ENCODE measurements around the gene OPN4. TPM values are rescaled to one million over a fixed set of nuclear protein-coding genes. Genes with fewer than 3 reads are reported as not detected.

Gene OPN4
- total RNA-seq, 4 donors from 2014 or later, result 0.59 TPM; not detected in 3

- H3K27ac ChIP-seq, result no peak overlapping the region
- 31 to 36% methylated on average over 8 of the region's 8 CpGs for WGBS, 2 donors
- H3K9me3 ChIP-seq, result no peaks in the 10 kb centered on the region
- H3K4me3 ChIP-seq, result no peak overlapping the region
- DNase-seq (ENCODE audit: low spot score in 2 of 2), result peak; percentile 29 to 54
- no peaks in the 10 kb centered on the region for H3K36me3 ChIP-seq
- H3K4me1 ChIP-seq, result peaks cover 0 to 44% (median 0%) of the 10 kb centered on the region in 4 donors
- no peaks in the 10 kb centered on the region for H3K27me3 ChIP-seq
- no peak for TF ChIP-seq EP300 (IDR thresholded peaks at IDR 0.05)
- TF ChIP-seq, protein P1, sequence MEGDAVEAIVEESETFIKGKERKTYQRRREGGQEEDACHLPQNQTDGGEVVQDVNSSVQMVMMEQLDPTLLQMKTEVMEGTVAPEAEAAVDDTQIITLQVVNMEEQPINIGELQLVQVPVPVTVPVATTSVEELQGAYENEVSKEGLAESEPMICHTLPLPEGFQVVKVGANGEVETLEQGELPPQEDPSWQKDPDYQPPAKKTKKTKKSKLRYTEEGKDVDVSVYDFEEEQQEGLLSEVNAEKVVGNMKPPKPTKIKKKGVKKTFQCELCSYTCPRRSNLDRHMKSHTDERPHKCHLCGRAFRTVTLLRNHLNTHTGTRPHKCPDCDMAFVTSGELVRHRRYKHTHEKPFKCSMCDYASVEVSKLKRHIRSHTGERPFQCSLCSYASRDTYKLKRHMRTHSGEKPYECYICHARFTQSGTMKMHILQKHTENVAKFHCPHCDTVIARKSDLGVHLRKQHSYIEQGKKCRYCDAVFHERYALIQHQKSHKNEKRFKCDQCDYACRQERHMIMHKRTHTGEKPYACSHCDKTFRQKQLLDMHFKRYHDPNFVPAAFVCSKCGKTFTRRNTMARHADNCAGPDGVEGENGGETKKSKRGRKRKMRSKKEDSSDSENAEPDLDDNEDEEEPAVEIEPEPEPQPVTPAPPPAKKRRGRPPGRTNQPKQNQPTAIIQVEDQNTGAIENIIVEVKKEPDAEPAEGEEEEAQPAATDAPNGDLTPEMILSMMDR (IDR thresholded peaks at IDR 0.05), result peak; percentile 73 to 89 (median 86)
Observed at GRCh38 chr10:86688398-86688921, 34.1 kb downstream of the OPN4 start.

GRCh38 chr10:86689146-86689545, 34.8 kb downstream of the OPN4 start:
- WGBS, 2 donors, result 84 to 91% methylated on average over 11 to 13 of the region's 13 CpGs
- no peak for TF ChIP-seq POLR2A (IDR thresholded peaks at IDR 0.05)
- TF ChIP-seq, protein P1 (IDR thresholded peaks at IDR 0.05), result no peak
- TF ChIP-seq EP300 (IDR thresholded peaks at IDR 0.05), result no peak
- H3K27me3 ChIP-seq, result no peaks in the 10 kb centered on the region
- no peak overlapping the region for H3K4me3 ChIP-seq
- no peaks in the 10 kb centered on the region for H3K36me3 ChIP-seq
- no peaks in the 10 kb centered on the region for H3K9me3 ChIP-seq
- H3K4me1 ChIP-seq, result peaks cover 0 to 44% (median 0%) of the 10 kb centered on the region in 4 donors
- no peak for DNase-seq (ENCODE audit: low spot score in 2 of 2)
- H3K27ac ChIP-seq, result no peak overlapping the region

- H3K36me3 ChIP-seq, result no peaks in the 10 kb centered on the region
- no peaks in the 10 kb centered on the region for H3K27me3 ChIP-seq
- 86 to 93% methylated on average over 5 of the region's 5 CpGs for WGBS, 2 donors
- no peak for DNase-seq (ENCODE audit: low spot score in 2 of 2)
- no peak overlapping the region for H3K27ac ChIP-seq
- no peak overlapping the region for H3K4me3 ChIP-seq
- H3K9me3 ChIP-seq, result no peaks in the 10 kb centered on the region
- H3K4me1 ChIP-seq, result peaks cover 0 to 36% (median 0%) of the 10 kb centered on the region in 4 donors
- TF ChIP-seq POLR2A (IDR thresholded peaks at IDR 0.05) (no peak), EP300 (IDR thresholded peaks at IDR 0.05) (no peak)
- TF ChIP-seq, protein P1 (IDR thresholded peaks at IDR 0.05), result no peak
Observed at GRCh38 chr10:86690231-86690630, 35.9 kb downstream of the OPN4 start.

DNA sequence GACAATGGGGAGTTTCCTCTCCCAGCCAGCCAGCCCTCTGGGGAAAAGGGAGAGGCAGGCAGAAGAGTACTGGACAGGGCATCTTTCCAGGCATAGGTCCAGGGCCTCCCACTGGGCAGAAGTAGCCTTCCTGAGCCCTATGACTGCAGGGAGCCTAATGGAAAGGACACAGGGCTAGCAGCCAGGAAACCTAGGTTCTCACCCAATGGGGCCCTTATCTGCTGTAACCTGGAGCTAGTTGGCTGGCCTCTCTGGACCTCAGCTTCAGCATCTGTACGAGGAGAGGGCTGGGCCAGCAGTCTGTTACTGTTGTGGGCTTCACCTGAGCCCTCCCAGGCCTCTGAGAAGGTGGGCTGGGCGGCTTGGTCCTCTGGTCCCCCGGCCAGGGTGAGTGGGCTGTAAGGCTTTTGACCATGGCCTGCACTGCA, 36.3 kb downstream of the OPN4 start:
- WGBS, 2 donors, result 61% methylated on average over 3 of the region's 3 CpGs; no CpG with 5 or more reads in 1 of the 2 donors
- no peak overlapping the region for H3K27ac ChIP-seq
- TF ChIP-seq POLR2A (IDR thresholded peaks at IDR 0.05) (no peak), EP300 (IDR thresholded peaks at IDR 0.05) (no peak)
- TF ChIP-seq, protein P1 (IDR thresholded peaks at IDR 0.05), result no peak

DNA sequence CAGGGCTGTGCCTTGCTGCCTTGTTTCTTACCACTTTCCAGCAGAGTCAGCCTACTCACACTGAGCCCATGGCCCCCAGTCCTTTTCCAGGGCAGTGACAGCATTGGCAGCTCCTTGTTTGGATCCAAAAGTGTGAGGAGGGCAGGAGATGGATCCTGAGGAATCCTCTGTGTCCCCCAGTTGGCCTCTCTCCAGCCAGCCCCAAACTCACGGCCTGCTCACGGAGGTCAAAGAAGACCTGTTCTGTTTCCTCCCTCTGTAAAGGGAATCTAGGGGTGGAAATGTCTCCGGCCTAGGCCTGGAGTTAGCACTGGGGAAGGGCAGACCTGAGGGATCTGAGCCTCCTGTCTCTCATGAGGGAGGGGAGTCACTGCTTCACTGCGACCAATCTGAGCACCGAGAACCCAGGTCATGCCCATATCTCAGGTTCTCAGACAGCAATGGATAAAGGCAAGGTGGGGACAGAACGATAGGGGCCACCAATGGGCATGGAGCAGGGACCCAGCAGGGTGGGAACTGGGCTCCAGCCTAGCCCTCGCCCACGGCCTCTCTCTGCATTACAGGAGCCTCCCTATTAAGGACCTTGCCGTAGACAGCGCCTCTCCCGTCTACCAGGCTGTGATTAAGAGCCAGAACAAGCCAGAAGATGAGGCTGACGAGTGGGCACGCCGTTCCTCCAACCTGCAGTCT, 37.1 kb downstream of the OPN4 start:
- TF ChIP-seq EP300 (IDR thresholded peaks at IDR 0.05), result no peak
- no peak for TF ChIP-seq POLR2A (IDR thresholded peaks at IDR 0.05)
- TF ChIP-seq, protein P1 (IDR thresholded peaks at IDR 0.05), result no peak
- Histone ChIP-seq H3K4me1 (peaks cover 0 to 36% (median 0%) of the 10 kb centered on the region in 4 donors), H3K9me3 (no peaks in the 10 kb centered on the region), H3K27me3 (no peaks in the 10 kb centered on the region), H3K27ac (no peak overlapping the region), H3K36me3 (no peaks in the 10 kb centered on the region), H3K4me3 (no peak overlapping the region)
- 94% methylated on average over 14 of the region's 14 CpGs for WGBS, 2 donors
- no peak for DNase-seq (ENCODE audit: low spot score in 2 of 2)

More for the DNA sequence above, 36.3 kb downstream of the OPN4 start:
- Histone ChIP-seq H3K27me3 (no peaks in the 10 kb centered on the region), H3K4me1 (peaks cover 0 to 36% (median 0%) of the 10 kb centered on the region in 4 donors), H3K36me3 (no peaks in the 10 kb centered on the region), H3K9me3 (no peaks in the 10 kb centered on the region), H3K4me3 (no peak overlapping the region)
- no peak for DNase-seq (ENCODE audit: low spot score in 2 of 2)
